ENCODE results near the gene CPAMD8. TPM values are rescaled to one million over a fixed set of nuclear protein-coding genes. Genes with fewer than 3 reads are reported as not detected.
"Not testable (repeated sequence)": the region's sequence is repeated elsewhere in the genome, so short reads cannot be mapped to it uniquely, and the experiment has no call there.

The CPAMD8 gene
- total RNA-seq, 6 experiments from 2014 or later, result 0.90 to 1.8 (median 1.2) TPM

DNA sequence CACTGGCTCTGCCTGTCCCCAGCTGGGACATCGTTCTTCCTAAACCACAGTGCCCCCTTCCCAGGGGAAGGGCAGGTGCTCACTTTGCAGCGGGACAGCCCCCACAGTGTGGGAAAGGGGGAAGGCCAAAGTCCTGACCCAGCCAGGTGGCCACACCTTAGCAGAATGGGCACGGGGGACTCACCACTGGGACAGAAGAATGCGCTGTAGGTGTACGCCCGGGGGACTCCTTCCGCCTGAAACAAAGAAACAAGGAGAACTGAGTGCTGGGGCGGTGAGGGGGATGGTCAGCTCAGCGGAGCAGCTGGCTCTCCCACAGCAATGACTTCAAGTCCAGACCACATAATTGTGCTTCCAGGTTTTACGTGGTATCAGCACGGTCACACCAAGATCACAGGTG lies 88.4 kb downstream of the CPAMD8 start:
- DNase-seq (no peak), ATAC-seq (no peak)
- TF ChIP-seq, protein P1, sequence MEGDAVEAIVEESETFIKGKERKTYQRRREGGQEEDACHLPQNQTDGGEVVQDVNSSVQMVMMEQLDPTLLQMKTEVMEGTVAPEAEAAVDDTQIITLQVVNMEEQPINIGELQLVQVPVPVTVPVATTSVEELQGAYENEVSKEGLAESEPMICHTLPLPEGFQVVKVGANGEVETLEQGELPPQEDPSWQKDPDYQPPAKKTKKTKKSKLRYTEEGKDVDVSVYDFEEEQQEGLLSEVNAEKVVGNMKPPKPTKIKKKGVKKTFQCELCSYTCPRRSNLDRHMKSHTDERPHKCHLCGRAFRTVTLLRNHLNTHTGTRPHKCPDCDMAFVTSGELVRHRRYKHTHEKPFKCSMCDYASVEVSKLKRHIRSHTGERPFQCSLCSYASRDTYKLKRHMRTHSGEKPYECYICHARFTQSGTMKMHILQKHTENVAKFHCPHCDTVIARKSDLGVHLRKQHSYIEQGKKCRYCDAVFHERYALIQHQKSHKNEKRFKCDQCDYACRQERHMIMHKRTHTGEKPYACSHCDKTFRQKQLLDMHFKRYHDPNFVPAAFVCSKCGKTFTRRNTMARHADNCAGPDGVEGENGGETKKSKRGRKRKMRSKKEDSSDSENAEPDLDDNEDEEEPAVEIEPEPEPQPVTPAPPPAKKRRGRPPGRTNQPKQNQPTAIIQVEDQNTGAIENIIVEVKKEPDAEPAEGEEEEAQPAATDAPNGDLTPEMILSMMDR (IDR thresholded peaks at IDR 0.05), result no peak
- no peak for TF ChIP-seq POLR2A (IDR thresholded peaks at IDR 0.05)
- intact Hi-C loops (cut with DNase I), result no loop called here
- Histone ChIP-seq H3K9me3 (no peaks in the 10 kb centered on the region), H3K36me3 (no peaks in the 10 kb centered on the region), H3K27me3 (no peaks in the 10 kb centered on the region), H3K4me3 (no peak overlapping the region), H3K27ac (no peak overlapping the region), H3K4me1 (no peaks in the 10 kb centered on the region)
- 74% methylated on average over 10 of the region's 11 CpGs for WGBS (ENCODE audit: insufficient coverage, low coverage, low lambda C conversion rate, missing lambda C conversion rate)

DNA sequence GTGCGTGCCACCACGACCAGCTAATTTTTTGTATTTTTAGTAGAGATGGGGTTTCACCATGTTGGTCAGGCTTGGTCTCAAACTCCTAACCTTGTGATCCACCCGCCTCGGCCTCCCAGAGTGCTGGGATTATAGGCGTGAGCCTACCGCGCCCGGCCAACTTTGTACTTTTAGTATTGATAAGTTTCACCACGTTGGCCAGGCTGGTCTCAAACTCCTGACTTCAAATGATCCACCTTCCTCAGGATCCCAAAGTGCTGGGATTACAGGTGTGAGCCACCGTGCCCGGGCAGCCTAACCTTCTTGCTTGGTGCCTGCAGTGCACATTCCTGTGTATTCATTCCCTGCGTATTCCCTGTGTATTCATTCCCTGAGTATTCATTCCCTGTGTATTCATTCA lies 88.8 kb downstream of the CPAMD8 start:
- H3K36me3 ChIP-seq; H3K9me3 ChIP-seq; H3K4me3 ChIP-seq; H3K27me3 ChIP-seq; DNase-seq; ATAC-seq; intact Hi-C loops (cut with DNase I); H3K4me1 ChIP-seq; H3K27ac ChIP-seq: not testable (repeated sequence)
- 65% methylated on average over 5 of the region's 12 CpGs for WGBS (ENCODE audit: insufficient coverage, low coverage, low lambda C conversion rate, missing lambda C conversion rate)

DNA sequence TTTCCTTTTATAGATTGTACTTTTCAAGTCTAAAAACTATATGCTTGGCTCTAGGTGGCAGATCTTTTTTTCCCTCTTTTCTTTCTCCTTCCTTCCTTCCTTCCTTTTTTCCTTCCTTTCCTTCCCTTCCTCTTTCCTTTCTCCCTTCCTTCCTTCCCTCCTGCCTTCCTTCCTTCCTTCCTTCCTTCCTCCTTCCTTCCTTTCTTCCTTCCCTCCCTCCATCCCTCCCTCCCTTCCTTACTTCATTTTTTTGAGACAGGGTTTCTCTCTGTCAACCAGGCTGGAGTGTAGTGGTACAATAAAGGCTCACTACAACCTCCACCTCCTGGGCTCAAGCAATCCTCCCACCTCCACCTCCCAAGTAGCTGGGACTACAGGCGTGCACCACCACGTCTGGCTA lies 89.7 kb downstream of the CPAMD8 start:
- no peak for DNase-seq
- Histone ChIP-seq H3K27me3 (no peaks in the 10 kb centered on the region), H3K9me3 (no peaks in the 10 kb centered on the region), H3K4me3 (no peak overlapping the region), H3K4me1 (no peaks in the 10 kb centered on the region), H3K27ac (no peak overlapping the region), H3K36me3 (no peaks in the 10 kb centered on the region)
- no peak for ATAC-seq
- intact Hi-C loops (cut with DNase I), result no loop called here
- no peak for TF ChIP-seq POLR2A (IDR thresholded peaks at IDR 0.05)
- TF ChIP-seq, protein P1 (IDR thresholded peaks at IDR 0.05), result no peak
- WGBS (ENCODE audit: insufficient coverage, low coverage, low lambda C conversion rate, missing lambda C conversion rate), result 31% methylated on average over 2 of the region's 2 CpGs

DNA sequence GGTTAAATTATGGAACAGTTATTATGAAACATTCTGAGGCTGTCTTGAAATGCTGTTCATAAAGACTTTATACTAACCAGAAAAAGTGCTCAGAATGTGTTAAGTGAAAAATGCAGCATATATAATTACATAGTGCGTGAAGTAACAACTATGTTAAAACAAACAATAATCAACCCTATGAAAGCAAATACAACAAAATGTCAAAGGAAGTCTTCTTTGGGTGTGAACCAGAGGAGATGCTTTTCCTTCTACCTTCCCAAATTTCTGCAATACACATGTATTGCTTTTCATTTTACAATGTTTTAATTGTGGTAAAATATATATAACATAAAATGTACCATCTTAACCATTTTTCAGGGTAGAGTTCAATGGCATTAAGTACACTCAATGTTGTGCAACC lies 92.1 kb downstream of the CPAMD8 start:
- intact Hi-C loops (cut with DNase I), result no loop called here
- DNase-seq (no peak), ATAC-seq (no peak)
- no peaks in the 10 kb centered on the region for H3K36me3 ChIP-seq
- no peak overlapping the region for H3K4me3 ChIP-seq
- 81% methylated on average over 1 of the region's 1 CpG for WGBS (ENCODE audit: insufficient coverage, low coverage, low lambda C conversion rate, missing lambda C conversion rate)
- no peak for TF ChIP-seq POLR2A (IDR thresholded peaks at IDR 0.05)
- TF ChIP-seq, protein P1 (IDR thresholded peaks at IDR 0.05), result no peak
- no peaks in the 10 kb centered on the region for H3K4me1 ChIP-seq
- H3K9me3 ChIP-seq, result no peaks in the 10 kb centered on the region
- no peak overlapping the region for H3K27ac ChIP-seq
- H3K27me3 ChIP-seq, result no peaks in the 10 kb centered on the region

DNA sequence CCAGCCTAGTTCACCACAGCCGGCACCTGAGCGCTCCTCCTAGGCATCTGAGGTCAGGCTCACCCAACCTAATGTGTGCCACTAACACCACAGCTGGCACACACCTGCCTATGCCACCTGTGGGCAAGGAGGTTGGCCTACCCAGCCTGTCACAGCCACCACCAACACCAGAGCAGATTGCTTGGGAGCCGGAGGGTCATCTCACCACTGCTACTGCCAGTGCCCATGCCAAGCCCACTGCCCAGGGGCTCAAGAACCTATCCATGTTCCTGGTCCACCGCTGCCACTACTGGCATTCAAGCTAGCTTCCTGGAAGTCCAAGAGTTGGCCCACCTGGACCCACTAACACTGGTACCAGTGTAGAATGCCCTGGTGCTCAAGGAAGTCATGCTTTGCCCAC lies 95.3 kb downstream of the CPAMD8 start:
- ATAC-seq, result peak in 1 of 4 donors; percentile 21
- no peak overlapping the region for H3K27ac ChIP-seq

More for the DNA sequence above, 95.3 kb downstream of the CPAMD8 start:
- DNase-seq, result no peak
- no peaks in the 10 kb centered on the region for H3K36me3 ChIP-seq
- no peak overlapping the region for H3K4me3 ChIP-seq
- H3K27me3 ChIP-seq, result no peaks in the 10 kb centered on the region
- no peak for TF ChIP-seq POLR2A (IDR thresholded peaks at IDR 0.05)
- TF ChIP-seq, protein P1 (IDR thresholded peaks at IDR 0.05), result no peak
- intact Hi-C loops (cut with DNase I), result no loop called here
- no CpG with 5 or more reads among the region's 4 CpGs for WGBS (ENCODE audit: insufficient coverage, low coverage, low lambda C conversion rate, missing lambda C conversion rate)
- H3K9me3 ChIP-seq, result no peaks in the 10 kb centered on the region
- H3K4me1 ChIP-seq, result no peaks in the 10 kb centered on the region

Measured in right lobe of liver (tissue), 6 donors.